Tibial nerve (tissue), 3 donors: Measurements from ENCODE around the gene SLCO3A1.

Experiments
- POLR2A ChIP-seq, 2 donors: fragments of 450-650 bp; IDR thresholded peaks; one replicate each; pipeline ENCODE4 v1.6.1; 2017; ENCODE audit warnings: antibody characterized with exemption in 2 of 2, mild to moderate bottlenecking in 2 of 2, moderate library complexity in 2 of 2
- TF ChIP-seq, protein P1 (sequence below), 5 experiments: fragments of 200-600 bp in 3 of 5; fragments of 450-650 bp in 2 of 5; sonication (generic) in 3 of 5; IDR thresholded peaks; one replicate each; pipeline ENCODE4 v1.5.1; 2016 to 2019; ENCODE audit warnings: antibody characterized with exemption in 5 of 5, mild to moderate bottlenecking in 3 of 5, moderate library complexity in 2 of 5

DNA sequence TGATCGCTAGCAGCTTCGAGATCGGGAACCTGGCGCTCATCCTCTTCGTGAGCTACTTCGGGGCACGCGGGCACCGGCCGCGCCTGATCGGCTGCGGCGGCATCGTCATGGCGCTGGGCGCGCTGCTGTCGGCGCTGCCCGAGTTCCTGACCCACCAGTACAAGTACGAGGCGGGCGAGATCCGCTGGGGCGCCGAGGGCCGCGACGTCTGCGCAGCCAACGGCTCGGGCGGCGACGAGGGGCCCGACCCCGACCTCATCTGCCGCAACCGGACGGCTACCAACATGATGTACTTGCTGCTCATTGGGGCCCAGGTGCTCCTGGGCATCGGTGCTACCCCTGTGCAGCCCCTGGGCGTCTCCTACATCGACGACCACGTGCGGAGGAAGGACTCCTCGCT lies 62.5 kb downstream of the SLCO3A1 start:
- TF ChIP-seq POLR2A (IDR thresholded peaks at IDR 0.05): no peak
- TF ChIP-seq, protein P1, sequence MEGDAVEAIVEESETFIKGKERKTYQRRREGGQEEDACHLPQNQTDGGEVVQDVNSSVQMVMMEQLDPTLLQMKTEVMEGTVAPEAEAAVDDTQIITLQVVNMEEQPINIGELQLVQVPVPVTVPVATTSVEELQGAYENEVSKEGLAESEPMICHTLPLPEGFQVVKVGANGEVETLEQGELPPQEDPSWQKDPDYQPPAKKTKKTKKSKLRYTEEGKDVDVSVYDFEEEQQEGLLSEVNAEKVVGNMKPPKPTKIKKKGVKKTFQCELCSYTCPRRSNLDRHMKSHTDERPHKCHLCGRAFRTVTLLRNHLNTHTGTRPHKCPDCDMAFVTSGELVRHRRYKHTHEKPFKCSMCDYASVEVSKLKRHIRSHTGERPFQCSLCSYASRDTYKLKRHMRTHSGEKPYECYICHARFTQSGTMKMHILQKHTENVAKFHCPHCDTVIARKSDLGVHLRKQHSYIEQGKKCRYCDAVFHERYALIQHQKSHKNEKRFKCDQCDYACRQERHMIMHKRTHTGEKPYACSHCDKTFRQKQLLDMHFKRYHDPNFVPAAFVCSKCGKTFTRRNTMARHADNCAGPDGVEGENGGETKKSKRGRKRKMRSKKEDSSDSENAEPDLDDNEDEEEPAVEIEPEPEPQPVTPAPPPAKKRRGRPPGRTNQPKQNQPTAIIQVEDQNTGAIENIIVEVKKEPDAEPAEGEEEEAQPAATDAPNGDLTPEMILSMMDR (IDR thresholded peaks at IDR 0.05): no peak
